H1 (cell line): ENCODE data around the gene STXBP5. TPM values are rescaled to one million over a fixed set of nuclear protein-coding genes. Genes with fewer than 3 reads are reported as not detected.

Experiments used
- CTCF ChIA-PET: fragments of 300-600 bp; sonication (Branson Sonifier 250); formaldehyde crosslinking; loops from one replicate; lab custom pipeline; 2021; ENCODE audit not compliant: partially characterized antibody; lab: Charles Lee
- POLR2A ChIA-PET: fragments of 300-600 bp; sonication (Branson Sonifier 250); formaldehyde crosslinking; loops from one replicate; lab custom pipeline; 2021; ENCODE audit warnings: inconsistent platforms; ENCODE audit not compliant: partially characterized antibody; lab: Charles Lee
- DNase-seq, 2 experiments: peaks; one replicate each; pipeline versions ENCODE4 v3.0.0 to v3.0.0-alpha.2; 2010 to 2022; ENCODE audit warnings: low spot score in 2 of 2, low read depth in 1 of 2, mixed read lengths in 1 of 2
- FAIRE-seq: peaks from 2 replicates; lab custom pipeline; 2011; peaks lifted over from hg19 to GRCh38; lab: Jason Lieb, UNC
- H2AFZ ChIP-seq: 2 replicates; pipeline ENCODE4 v1.8.1; 2012; ENCODE audit warnings: low read length, inconsistent platforms
- H2AK5ac ChIP-seq: 2 replicates; pipeline ENCODE4 v1.6.1; 2013; ENCODE audit warnings: low read depth, low read length
- H2BK120ac ChIP-seq: replicated peaks from 2 replicates; pipeline ENCODE3; 2013; ENCODE audit warnings: low read depth, low read length, inconsistent platforms
- H2BK12ac ChIP-seq: 2 replicates; pipeline ENCODE4 v1.6.1; 2013; ENCODE audit warnings: low read depth, low read length
- H2BK15ac ChIP-seq: 2 replicates; pipeline ENCODE4 v1.6.1; 2013; ENCODE audit warnings: low read length
- H2BK20ac ChIP-seq: 2 replicates; pipeline ENCODE4 v1.6.1; 2013; ENCODE audit warnings: low read length
- H2BK5ac ChIP-seq: 2 replicates; pipeline ENCODE4 v1.6.1; 2013; ENCODE audit warnings: low read depth, low read length
- H3K14ac ChIP-seq: 2 replicates; pipeline ENCODE4 v1.6.1; 2013; ENCODE audit warnings: inconsistent platforms; ENCODE audit not compliant: insufficient read length
- H3K18ac ChIP-seq: 2 replicates; pipeline ENCODE4 v1.6.1; 2013; ENCODE audit warnings: low read length; ENCODE audit errors: extremely low read depth
- H3K23ac ChIP-seq: 2 replicates; pipeline ENCODE4 v1.6.1; 2013; ENCODE audit warnings: inconsistent platforms; ENCODE audit not compliant: insufficient read length
- H3K23me2 ChIP-seq: 2 replicates; pipeline ENCODE4 v1.6.1; 2013; ENCODE audit warnings: low read depth, low read length
- H3K27ac ChIP-seq: 2 replicates; pipeline ENCODE4 v1.6.1; 2011; ENCODE audit warnings: low read depth, low read length, inconsistent platforms
- H3K27me3 ChIP-seq, 4 experiments: replicated peaks in 1 of 4; 1 replicate in 1 of 4; 2 replicates in 3 of 4; pipeline versions ENCODE4 v1.6.1 to v1.8.1; 2011 to 2013; ENCODE audit warnings: low read length in 3 of 4, mild to moderate bottlenecking in 3 of 4, inconsistent platforms in 2 of 4, mixed read lengths in 2 of 4, moderate library complexity in 1 of 4; ENCODE audit not compliant: control insufficient read depth in 3 of 4, insufficient read depth in 3 of 4; ENCODE audit errors: extremely low read depth in 1 of 4
- H3K36me3 ChIP-seq, 4 experiments: 2 replicates each; pipeline versions ENCODE4 v1.6.1 to v1.8.1; 2011 to 2013; ENCODE audit warnings: mild to moderate bottlenecking in 4 of 4, low read length in 3 of 4, moderate library complexity in 2 of 4, control low read depth in 1 of 4, inconsistent platforms in 1 of 4; ENCODE audit not compliant: insufficient read depth in 4 of 4, control insufficient read depth in 2 of 4
- H3K4ac ChIP-seq: replicated peaks from 2 replicates; pipeline ENCODE3; 2013; ENCODE audit warnings: low read length, low read depth, mixed read lengths, inconsistent platforms; ENCODE audit not compliant: insufficient read length
- H3K4me1 ChIP-seq, 4 experiments: replicated peaks in 1 of 4; 1 replicate in 1 of 4; 2 replicates in 3 of 4; pipeline versions ENCODE4 v1.6.1 to v1.8.1; 2011 to 2013; ENCODE audit warnings: low read length in 3 of 4, inconsistent platforms in 2 of 4, mixed read lengths in 1 of 4; ENCODE audit not compliant: insufficient read depth in 4 of 4, control insufficient read depth in 3 of 4
- H3K4me2 ChIP-seq, 2 experiments: 2 replicates each; pipeline versions ENCODE4 v1.6.1 to v1.8.1; 2011 to 2013; ENCODE audit warnings: low read depth in 2 of 2, low read length in 2 of 2, control low read depth in 1 of 2, inconsistent platforms in 1 of 2, mild to moderate bottlenecking in 1 of 2; ENCODE audit not compliant: insufficient read depth in 1 of 2
- H3K4me3 ChIP-seq, 4 experiments: fragments of 200-600, 300-600 bp in 1 of 4; sonication (generic), shearing (Covaris generic), sonication (Bioruptor Twin) in 1 of 4; 2 replicates each; pipeline versions ENCODE4 v1.5.1 to v1.8.1; 2011 to 2016; ENCODE audit warnings: low read length in 4 of 4, low read depth in 3 of 4, control low read depth in 2 of 4, inconsistent platforms in 2 of 4, mild to moderate bottlenecking in 2 of 4, mixed read lengths in 1 of 4, moderate library complexity in 1 of 4; ENCODE audit not compliant: insufficient read depth in 2 of 4; ENCODE audit errors: extremely low read depth in 1 of 4
- H3K56ac ChIP-seq: replicated peaks from 2 replicates; pipeline ENCODE3; 2013; ENCODE audit warnings: low read depth, mild to moderate bottlenecking, mixed read lengths, low read length, inconsistent platforms; ENCODE audit not compliant: insufficient read length
- H3K79me1 ChIP-seq: 2 replicates; pipeline ENCODE4 v1.6.1; 2013; ENCODE audit warnings: low read depth, low read length, control low read depth
- H3K79me2 ChIP-seq, 2 experiments: 2 replicates each; pipeline versions ENCODE4 v1.6.1 to v1.8.1; 2012 to 2013; ENCODE audit warnings: low read length in 2 of 2, mild to moderate bottlenecking in 2 of 2, inconsistent platforms in 1 of 2; ENCODE audit not compliant: insufficient read depth in 2 of 2, control insufficient read depth in 1 of 2
- H3K9ac ChIP-seq, 4 experiments: replicated peaks in 1 of 4; 1 replicate in 1 of 4; 2 replicates in 3 of 4; pipeline versions ENCODE4 v1.6.1 to v1.8.1; 2011 to 2013; ENCODE audit warnings: low read depth in 3 of 4, low read length in 3 of 4, control low read depth in 2 of 4, mild to moderate bottlenecking in 2 of 4, moderate library complexity in 2 of 4, inconsistent platforms in 1 of 4; ENCODE audit errors: extremely low read depth in 1 of 4
- H3K9me3 ChIP-seq, 2 experiments: 2 replicates each; pipeline versions ENCODE4 v1.6.1 to v1.8.1; 2012 to 2013; ENCODE audit warnings: mild to moderate bottlenecking in 2 of 2, moderate library complexity in 2 of 2, control low read depth in 1 of 2, inconsistent platforms in 1 of 2, low read depth in 1 of 2, low read length in 1 of 2, mixed read lengths in 1 of 2; ENCODE audit not compliant: insufficient read depth in 2 of 2
- H4K20me1 ChIP-seq, 2 experiments: replicated peaks in 1 of 2; 2 replicates each; pipeline versions ENCODE3 to v1.8.1; 2011 to 2013; ENCODE audit warnings: inconsistent platforms in 2 of 2, low read length in 2 of 2, mild to moderate bottlenecking in 1 of 2; ENCODE audit not compliant: insufficient read depth in 2 of 2, control insufficient read depth in 1 of 2
- H4K5ac ChIP-seq: 2 replicates; pipeline ENCODE4 v1.6.1; 2013; ENCODE audit warnings: low read length, low read depth, mixed read lengths, inconsistent platforms; ENCODE audit not compliant: insufficient read length
- H4K8ac ChIP-seq: 2 replicates; pipeline ENCODE4 v1.8.0; 2013; ENCODE audit warnings: mild to moderate bottlenecking, moderate library complexity, low read length, inconsistent platforms; ENCODE audit not compliant: insufficient read depth; ENCODE audit errors: extremely low read depth
- H4K91ac ChIP-seq: replicated peaks from 2 replicates; pipeline ENCODE3; 2013; ENCODE audit warnings: low read length, mixed read lengths, inconsistent platforms; ENCODE audit not compliant: insufficient read length
- ASH2L ChIP-seq: fragments of 200-600, 300-600 bp; sonication (generic); IDR thresholded peaks from one replicate; pipeline ENCODE4 v1.7.1; 2017; ENCODE audit warnings: low read length
- CREB1 ChIP-seq: IDR thresholded peaks from 2 replicates; pipeline ENCODE4 v1.6.1; 2012; ENCODE audit warnings: inconsistent platforms
- HDAC6 ChIP-seq: IDR thresholded peaks from one replicate; pipeline ENCODE4 v1.7.1; 2012; ENCODE audit warnings: low read depth, mild to moderate bottlenecking, inconsistent platforms, low read length, moderate library complexity
- KDM5A ChIP-seq: fragments of 200-600 bp; IDR thresholded peaks from 2 replicates; pipeline ENCODE4 v1.7.1; 2012; ENCODE audit warnings: mild to moderate bottlenecking, low read length, inconsistent platforms, mixed read lengths
- PHF8 ChIP-seq: fragments of 200-600 bp; sonication (generic); conservative IDR thresholded peaks from 2 replicates; pipeline ENCODE4 v1.7.1; 2012; ENCODE audit warnings: low read depth, mild to moderate bottlenecking, inconsistent platforms, low read length, moderate library complexity
- WGBS, 2 experiments: shearing (Covaris generic) in 1 of 2; methylation state at CpG; one replicate each; pipeline versions ENCODE4 v1.1.6 to v1.1.7; 2013 to 2015; ENCODE audit warnings: low lambda C conversion rate in 2 of 2, mixed read lengths in 2 of 2, inconsistent platforms in 1 of 2, low coverage in 1 of 2, missing lambda C conversion rate in 1 of 2; ENCODE audit not compliant: insufficient replicate concordance in 2 of 2, insufficient coverage in 1 of 2, insufficient read length in 1 of 2; ENCODE audit errors: extremely low coverage in 1 of 2, missing lambda C conversion rate in 1 of 2; 5-methylcytosine and 5-hydroxymethylcytosine counted together
- polyA plus RNA-seq, 7 experiments: library from polyadenylated mRNA; depleted of rRNA in 3 of 7; stranded (reverse) in 5 of 7; unstranded in 2 of 7; fragments of >200 nt in 5 of 7; fragments of 200-250 nt in 2 of 7; gene quantifications; 1 replicate in 5 of 7; 2 replicates in 1 of 7; 4 replicates in 1 of 7; pipeline versions ENCODE4 v1.2.1 to v1.2.3, GENCODE V29; 2011 to 2013; ENCODE audit warnings: missing spikeins in 2 of 7, mixed read lengths in 2 of 7
- total RNA-seq: library from RNA; stranded (reverse); fragmentation: NEBNext Ultra II Directional; extraction: Animal tissue kit (Norgen Biotek cat#: 25700); gene quantifications from 2 replicates; pipeline ENCODE4 v1.2.1, GENCODE V29; 2021

The STXBP5 gene
- total and polyA plus RNA-seq, 2 of the 8 experiments (the other 6 are each of a cell fraction or from before 2014, with no cell fraction given), result 2.7 to 10.8 TPM

- Histone ChIP-seq H4K8ac (no peak overlapping the region), H3K23ac (no peak overlapping the region), H3K79me2 (no peaks in the 10 kb centered on the region), H3K27me3 (no peaks in the 10 kb centered on the region), H3K9ac (no peak overlapping the region), H2BK20ac (no peak overlapping the region), H2BK12ac (no peak overlapping the region), H3K56ac (no peak overlapping the region), H3K4me3 (no peak overlapping the region), H4K20me1 (no peaks in the 10 kb centered on the region), H3K4me1 (no peaks in the 10 kb centered on the region), H3K4me2 (no peak overlapping the region), H2BK120ac (no peak overlapping the region), H3K36me3 (peaks cover 0 to 9% (median 0%) of the 10 kb centered on the region in 4 experiments; a peak in 2 of 8 replicates), H3K79me1 (no peaks in the 10 kb centered on the region), H2BK5ac (no peak overlapping the region), H3K14ac (no peak overlapping the region), H2BK15ac (no peak overlapping the region), H3K9me3 (peaks cover 3 to 5% of the 10 kb centered on the region in 2 experiments; a peak in 2 of 4 replicates), H3K4ac (no peak overlapping the region), H4K5ac (no peak overlapping the region), H2AFZ (no peak overlapping the region), H4K91ac (no peak overlapping the region), H3K23me2 (no peaks in the 10 kb centered on the region), H3K18ac (no peak overlapping the region), H2AK5ac (no peak overlapping the region), H3K27ac (no peak overlapping the region)
- DNase-seq (no peak), FAIRE-seq (no peak)
- ChIA-PET CTCF (interaction anchor here (0.6 to 2.6 kb wide), 12 partner anchors 13 to 793 kb away, joined by 3 to 19 read pairs (median 4); no protein-coding TSS in a partner anchor), POLR2A (no interaction called here)
- 72% methylated on average over 2 of the region's 2 CpGs; no CpG with 5 or more reads in 1 of the 2 experiments for WGBS, 2 experiments
- TF ChIP-seq CREB1 (no peak), PHF8 (no peak), HDAC6 (no peak), KDM5A (no peak), ASH2L (no peak)
Measured at GRCh38 chr6:147384029-147384428, 179.8 kb downstream of the STXBP5 start.
